Endothelial cell of umbilical vein (primary cell): ENCODE results near the gene NEO1. TPM values are rescaled to one million over a fixed set of nuclear protein-coding genes. Genes with fewer than 3 reads are reported as not detected.

ENCODE experiments used
- BruUV-seq: library from RNA; stranded (reverse); fragments of 400-500 nt; replicated peaks from 2 replicates; lab custom pipeline; 2021; lab: Mats Ljungman, UMichigan
- CTCF ChIA-PET: fragments of 300-600, 350-600 bp; sonication (Branson Sonifier 250); formaldehyde crosslinking; loops from one replicate; lab custom pipeline; 2021; ENCODE audit warnings: antibody characterized with exemption, inconsistent platforms; lab: Charles Lee
- POLR2A ChIA-PET: fragments of 300-600, 350-600 bp; sonication (Branson Sonifier 250); formaldehyde crosslinking; loops from one replicate; lab custom pipeline; 2021; ENCODE audit warnings: antibody characterized with exemption, inconsistent platforms; lab: Charles Lee
- DNase-seq: peaks from one replicate; pipeline ENCODE4 v3.0.0-alpha.2; 2011; ENCODE audit warnings: low read depth, low spot score
- FAIRE-seq: peaks from 2 replicates; lab custom pipeline; 2011; peaks lifted over from hg19 to GRCh38; lab: Jason Lieb, UNC
- H2AFZ ChIP-seq: 2 replicates; pipeline ENCODE4 v1.6.0; 2012; ENCODE audit warnings: low read depth, low read length, control low read depth, inconsistent platforms
- H3K27ac ChIP-seq: 2 replicates; pipeline ENCODE4 v1.5.1; 2011; ENCODE audit warnings: low read depth, mild to moderate bottlenecking, control low read depth, low read length, moderate library complexity; ENCODE audit not compliant: insufficient read depth
- H3K27me3 ChIP-seq, 2 experiments: 2 replicates each; pipeline versions ENCODE4 v1.6.0 to v1.6.1; 2011; ENCODE audit warnings: low read length in 2 of 2, mixed read lengths in 1 of 2; ENCODE audit not compliant: control insufficient read depth in 2 of 2, insufficient read depth in 2 of 2
- H3K36me3 ChIP-seq, 2 experiments: 2 replicates in 1 of 2; 3 replicates in 1 of 2; pipeline ENCODE4 v1.5.1; 2011; ENCODE audit warnings: low read length in 2 of 2, mild to moderate bottlenecking in 1 of 2, moderate library complexity in 1 of 2; ENCODE audit not compliant: control insufficient read depth in 2 of 2, insufficient read depth in 2 of 2; ENCODE audit errors: extremely low read depth in 1 of 2
- H3K4me1 ChIP-seq: 3 replicates; pipeline ENCODE4 v1.5.1; 2011; ENCODE audit warnings: mild to moderate bottlenecking, low read length; ENCODE audit not compliant: control insufficient read depth, insufficient read depth; ENCODE audit errors: extremely low read depth
- H3K4me2 ChIP-seq: 2 replicates; pipeline ENCODE4 v1.6.1; 2011; ENCODE audit warnings: low read length, control low read depth, mixed read lengths; ENCODE audit not compliant: insufficient read depth
- H3K4me3 ChIP-seq, 3 experiments: fragments of 200-600 bp in 1 of 3; sonication (generic), shearing (Covaris generic) in 1 of 3; replicated peaks in 1 of 3; 2 replicates each; pipeline ENCODE4 v1.5.1; 2011 to 2016; ENCODE audit warnings: control low read depth in 3 of 3, low read length in 3 of 3, mild to moderate bottlenecking in 2 of 3, inconsistent platforms in 1 of 3, low read depth in 1 of 3, moderate library complexity in 1 of 3; ENCODE audit not compliant: insufficient read depth in 1 of 3
- H3K79me2 ChIP-seq: 2 replicates; pipeline ENCODE4 v1.6.0; 2012; ENCODE audit warnings: low read length, inconsistent platforms; ENCODE audit not compliant: control insufficient read depth, insufficient read depth
- H3K9ac ChIP-seq: replicated peaks from 2 replicates; pipeline ENCODE3; 2011; ENCODE audit warnings: low read length, control low read depth; ENCODE audit not compliant: insufficient read depth; ENCODE audit errors: extremely low read depth
- H3K9me1 ChIP-seq: replicated peaks from 3 replicates; pipeline ENCODE4 v1.6.0; 2011; ENCODE audit warnings: mild to moderate bottlenecking, low read length; ENCODE audit not compliant: control insufficient read depth, insufficient read depth; ENCODE audit errors: extremely low read depth
- H3K9me3 ChIP-seq: replicated peaks from 2 replicates; pipeline ENCODE4 v1.5.1; 2012; ENCODE audit warnings: low read length, inconsistent platforms; ENCODE audit not compliant: control insufficient read depth, insufficient read depth
- H4K20me1 ChIP-seq: replicated peaks from 2 replicates; pipeline ENCODE3; 2011; ENCODE audit warnings: mild to moderate bottlenecking, low read length; ENCODE audit not compliant: control insufficient read depth, insufficient read depth; ENCODE audit errors: extremely low read depth
- EZH2 ChIP-seq: IDR thresholded peaks from 2 replicates; pipeline ENCODE4 v1.6.1; 2012; ENCODE audit warnings: borderline replicate concordance, low read depth, mild to moderate bottlenecking, moderate library complexity, low read length, inconsistent platforms; ENCODE audit not compliant: severe bottlenecking
- FOS ChIP-seq: IDR thresholded peaks from 2 replicates; pipeline ENCODE4 v1.6.1; 2011; ENCODE audit warnings: mild to moderate bottlenecking, low read length, moderate library complexity, borderline replicate concordance; ENCODE audit not compliant: insufficient read depth
- GATA2 ChIP-seq: IDR thresholded peaks from 2 replicates; pipeline ENCODE4 v1.7.0; 2011; ENCODE audit warnings: low read depth, mild to moderate bottlenecking, moderate library complexity, mixed read lengths, low read length; ENCODE audit not compliant: insufficient read length, insufficient read depth
- JUN ChIP-seq: IDR thresholded peaks from 2 replicates; pipeline ENCODE4 v1.6.1; 2011; ENCODE audit warnings: borderline replicate concordance, low read depth; ENCODE audit not compliant: insufficient read length, insufficient read depth
- MYC ChIP-seq: IDR thresholded peaks from one replicate; pipeline ENCODE4 v1.6.1; 2011; ENCODE audit warnings: mild to moderate bottlenecking, low read depth, low read length
- POLR2A ChIP-seq: IDR thresholded peaks from 2 replicates; pipeline ENCODE4 v1.6.1; 2012; ENCODE audit warnings: low read depth, mild to moderate bottlenecking, control low read depth, low read length
- POLR2AphosphoS5 ChIP-seq: IDR thresholded peaks from 2 replicates; pipeline ENCODE4 v1.6.1; 2012; ENCODE audit warnings: low read depth, mild to moderate bottlenecking, control low read depth, low read length, moderate library complexity; ENCODE audit not compliant: insufficient read depth
- dilution Hi-C: fragments of 300-500 bp; cut with MboI; formaldehyde crosslinking; loops from one replicate; pipeline ENCODE4 v1.15.0; 2019; ENCODE audit warnings: low sequenced_read_pairs; ENCODE audit not compliant: extremely low pct_ligation_motif_present
- intact Hi-C: fragments of 100-400 bp; cut with micrococcal nuclease; formaldehyde crosslinking; loops from one replicate; pipeline ENCODE4 v1.10.0; 2022
- polyA plus RNA-seq, 4 experiments: library from polyadenylated mRNA; depleted of rRNA in 3 of 4; stranded (reverse) in 3 of 4; unstranded in 1 of 4; fragments of >200 nt; gene quantifications; 2 replicates each; pipeline versions ENCODE4 v1.2.1 to v1.2.3, GENCODE V29; 2011 to 2012; ENCODE audit warnings: missing spikeins in 1 of 4
- total RNA-seq: library from RNA; stranded (reverse); gene quantifications from 2 replicates; pipeline ENCODE4 v1.2.3, GENCODE V29; 2021
- TF ChIP-seq, protein P1 (sequence below): IDR thresholded peaks from 2 replicates; pipeline ENCODE4 v1.6.1; 2011; ENCODE audit not compliant: insufficient read depth, insufficient read length
- TF ChIP-seq, protein P2 (sequence below), 2 donors: IDR thresholded peaks; 1 replicate in 1 of 2; 2 replicates in 1 of 2; pipeline ENCODE4 v1.5.1; 2011; ENCODE audit warnings: low read length in 2 of 2, mild to moderate bottlenecking in 2 of 2, moderate library complexity in 2 of 2, control low read depth in 1 of 2, inconsistent platforms in 1 of 2, low read depth in 1 of 2; ENCODE audit not compliant: insufficient read depth in 1 of 2; ENCODE audit errors: extremely low read depth in 1 of 2

Gene NEO1
- total and polyA plus RNA-seq, 2 donors (not counting 3 experiments of a cell fraction or from before 2014, with no cell fraction given): 0.12 to 0.35 TPM

DNA sequence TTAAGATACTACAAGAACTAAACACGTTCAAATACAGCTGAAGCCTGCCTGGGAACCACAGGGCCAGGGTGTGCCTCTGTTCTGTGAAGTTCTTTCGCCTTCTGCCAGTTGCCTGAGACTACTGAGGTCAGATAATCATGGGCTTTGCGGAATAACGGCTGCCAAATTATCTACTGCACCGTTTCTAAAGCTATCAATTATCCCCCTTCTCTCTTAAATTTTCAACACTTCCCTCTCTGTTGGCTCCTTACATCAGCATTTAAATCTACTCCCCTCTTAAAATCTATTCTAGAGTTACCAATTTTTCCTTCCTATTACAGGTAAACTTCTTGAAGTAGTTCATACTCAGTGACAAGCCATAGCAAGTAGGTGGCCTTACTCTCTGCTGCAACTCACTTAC, 6.2 kb upstream of the NEO1 start:
- H3K36me3 ChIP-seq: no peaks in the 10 kb centered on the region
- no peaks in the 10 kb centered on the region for H3K4me1 ChIP-seq
- BruUV-seq: no TSS peak
- intact Hi-C loops: no loop called here
- H3K27me3 ChIP-seq: peaks cover 31 to 40% of the 10 kb centered on the region in 2 experiments
- DNase-seq (no peak), FAIRE-seq (no peak)
- no peak overlapping the region for H3K4me2 ChIP-seq
- TF ChIP-seq EZH2 (no peak), GATA2 (no peak), FOS (no peak), POLR2AphosphoS5 (no peak), JUN (no peak), POLR2A (no peak), MYC (no peak)
- TF ChIP-seq, protein P1, sequence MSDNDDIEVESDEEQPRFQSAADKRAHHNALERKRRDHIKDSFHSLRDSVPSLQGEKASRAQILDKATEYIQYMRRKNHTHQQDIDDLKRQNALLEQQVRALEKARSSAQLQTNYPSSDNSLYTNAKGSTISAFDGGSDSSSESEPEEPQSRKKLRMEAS: no peak
- TF ChIP-seq, protein P2, sequence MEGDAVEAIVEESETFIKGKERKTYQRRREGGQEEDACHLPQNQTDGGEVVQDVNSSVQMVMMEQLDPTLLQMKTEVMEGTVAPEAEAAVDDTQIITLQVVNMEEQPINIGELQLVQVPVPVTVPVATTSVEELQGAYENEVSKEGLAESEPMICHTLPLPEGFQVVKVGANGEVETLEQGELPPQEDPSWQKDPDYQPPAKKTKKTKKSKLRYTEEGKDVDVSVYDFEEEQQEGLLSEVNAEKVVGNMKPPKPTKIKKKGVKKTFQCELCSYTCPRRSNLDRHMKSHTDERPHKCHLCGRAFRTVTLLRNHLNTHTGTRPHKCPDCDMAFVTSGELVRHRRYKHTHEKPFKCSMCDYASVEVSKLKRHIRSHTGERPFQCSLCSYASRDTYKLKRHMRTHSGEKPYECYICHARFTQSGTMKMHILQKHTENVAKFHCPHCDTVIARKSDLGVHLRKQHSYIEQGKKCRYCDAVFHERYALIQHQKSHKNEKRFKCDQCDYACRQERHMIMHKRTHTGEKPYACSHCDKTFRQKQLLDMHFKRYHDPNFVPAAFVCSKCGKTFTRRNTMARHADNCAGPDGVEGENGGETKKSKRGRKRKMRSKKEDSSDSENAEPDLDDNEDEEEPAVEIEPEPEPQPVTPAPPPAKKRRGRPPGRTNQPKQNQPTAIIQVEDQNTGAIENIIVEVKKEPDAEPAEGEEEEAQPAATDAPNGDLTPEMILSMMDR (IDR thresholded peaks at IDR 0.05; ENCODE audit: extremely low read depth in 1 of 2, insufficient read depth in 1 of 2, low read depth in 1 of 2, low read length in 2 of 2): no peak
- dilution Hi-C loops: no loop called here
- H3K9me1 ChIP-seq: no peaks in the 10 kb centered on the region
- no peaks in the 10 kb centered on the region for H3K79me2 ChIP-seq
- H3K4me3 ChIP-seq: no peak overlapping the region
- no peaks in the 10 kb centered on the region for H3K9me3 ChIP-seq
- H3K27ac ChIP-seq: no peak overlapping the region
- no peaks in the 10 kb centered on the region for H4K20me1 ChIP-seq
- H3K9ac ChIP-seq: no peak overlapping the region
- H2AFZ ChIP-seq: no peak overlapping the region
- ChIA-PET POLR2A (no interaction called here), CTCF (interaction anchor here (0.6 kb wide), 1 partner anchor 25 kb away, joined by 3 read pairs; no protein-coding TSS in a partner anchor)
